GM12878 (cell line): ENCODE measurements around the gene HS3ST5. TPM values are rescaled to one million over a fixed set of nuclear protein-coding genes. Genes with fewer than 3 reads are reported as not detected.

Experiments
- ATAC-seq: fragments of 200-7000 bp; cut with Tn5 transposase; 3 replicates; pipeline ENCODE4 v1.9.1; 2020; ENCODE audit warnings: mild to moderate bottlenecking, moderate library complexity
- BruUV-seq: library from RNA; stranded (reverse); fragments of 400-500 nt; replicated peaks from 2 replicates; lab custom pipeline; 2021; lab: Mats Ljungman, UMichigan
- CTCF ChIA-PET: fragments of 300-600 bp; sonication (Branson Sonifier 250); formaldehyde crosslinking; extraction: SDS; loops from one replicate; lab custom pipeline; 2021; ENCODE audit warnings: inconsistent platforms; lab: Yijun Ruan, JAX
- POLR2A ChIA-PET: fragments of 350-600 bp; formaldehyde crosslinking; extraction: SDS; loops from one replicate; lab custom pipeline; 2021; ENCODE audit warnings: inconsistent platforms; lab: Charles Lee
- RAD21 ChIA-PET: fragments of 300-600 bp; sonication (Branson Sonifier 250); formaldehyde crosslinking; loops from one replicate; lab custom pipeline; 2023; ENCODE audit warnings: antibody characterized with exemption; ENCODE audit not compliant: unreplicated experiment; lab: Charles Lee
- SMC1A ChIA-PET: fragments of 300-600 bp; sonication (Branson Sonifier 250); formaldehyde crosslinking; loops from one replicate; lab custom pipeline; 2023; ENCODE audit not compliant: unreplicated experiment, uncharacterized antibody; lab: Charles Lee
- DNase-seq: peaks from one replicate; pipeline ENCODE4 v3.0.0-alpha.2; 2011; ENCODE audit warnings: low read depth, low spot score
- FAIRE-seq: peaks from 3 replicates; lab custom pipeline; 2011; peaks lifted over from hg19 to GRCh38; lab: Jason Lieb, UNC
- H2AFZ ChIP-seq: 2 replicates; pipeline ENCODE4 v1.6.0; 2011; ENCODE audit warnings: low read depth, low read length, control low read depth; ENCODE audit not compliant: control insufficient read depth
- H3K27ac ChIP-seq: 2 replicates; pipeline ENCODE4 v1.5.1; 2011; ENCODE audit warnings: control low read depth; ENCODE audit not compliant: control insufficient read depth, insufficient read depth
- H3K27me3 ChIP-seq, 2 experiments: replicated peaks in 1 of 2; 2 replicates each; pipeline versions ENCODE4 v1.6.0 to v1.6.1; 2011; ENCODE audit warnings: low read length in 1 of 2; ENCODE audit not compliant: control insufficient read depth in 2 of 2, insufficient read depth in 2 of 2
- H3K36me3 ChIP-seq, 2 experiments: 2 replicates each; pipeline ENCODE4 v1.5.1; 2011; ENCODE audit warnings: low read length in 1 of 2; ENCODE audit not compliant: control insufficient read depth in 2 of 2, insufficient read depth in 2 of 2
- H3K4me1 ChIP-seq: 2 replicates; pipeline ENCODE4 v1.6.1; 2011; ENCODE audit warnings: mild to moderate bottlenecking, low read length, moderate library complexity, mixed read lengths; ENCODE audit not compliant: control insufficient read depth, insufficient read depth
- H3K4me2 ChIP-seq: 2 replicates; pipeline ENCODE4 v1.6.0; 2011; ENCODE audit warnings: control low read depth; ENCODE audit not compliant: control insufficient read depth, insufficient read depth
- H3K4me3 ChIP-seq: fragments of 200-600 bp; sonication (generic); 2 replicates; pipeline ENCODE4 v1.5.1; 2016
- H3K79me2 ChIP-seq: 2 replicates; pipeline ENCODE4 v1.6.0; 2011; ENCODE audit warnings: low read length; ENCODE audit not compliant: control insufficient read depth, insufficient read depth
- H3K9ac ChIP-seq: 2 replicates; pipeline ENCODE4 v1.8.0; 2011; ENCODE audit warnings: low read length, control low read depth, mixed read lengths; ENCODE audit not compliant: control insufficient read depth, insufficient read depth
- H3K9me3 ChIP-seq: replicated peaks from 3 replicates; pipeline ENCODE4 v1.5.1; 2011; ENCODE audit warnings: mild to moderate bottlenecking, low read length; ENCODE audit not compliant: control insufficient read depth, insufficient read depth
- H4K20me1 ChIP-seq: 2 replicates; pipeline ENCODE4 v1.6.0; 2011; ENCODE audit not compliant: control insufficient read depth, insufficient read depth
- BRCA1 ChIP-seq: IDR thresholded peaks from 2 replicates; pipeline ENCODE4 v1.6.1; 2011; ENCODE audit warnings: low read depth, low read length, improper control_type of control experiment
- CTCF ChIP-seq, 3 experiments: IDR thresholded peaks in 2 of 3; conservative IDR thresholded peaks in 1 of 3; 2 replicates each; pipeline ENCODE4 v1.5.1; 2011; ENCODE audit warnings: low read depth in 3 of 3, low read length in 3 of 3, mild to moderate bottlenecking in 3 of 3, control low read depth in 2 of 3, moderate library complexity in 2 of 3, inconsistent platforms in 1 of 3, mixed read lengths in 1 of 3; ENCODE audit not compliant: control insufficient read depth in 2 of 3, insufficient read depth in 1 of 3; ENCODE audit errors: extremely low read depth in 1 of 3
- MTA3 ChIP-seq: IDR thresholded peaks from 2 replicates; pipeline ENCODE4 v1.6.1; 2012; ENCODE audit warnings: low read length, inconsistent platforms, borderline replicate concordance
- RFX5 ChIP-seq: IDR thresholded peaks from 2 replicates; pipeline ENCODE4 v1.6.1; 2011; ENCODE audit warnings: low read depth, low read length, improper control_type of control experiment
- TAF1 ChIP-seq: IDR thresholded peaks from 2 replicates; pipeline ENCODE4 v1.6.1; 2011; ENCODE audit warnings: mild to moderate bottlenecking, low read depth, low read length, borderline replicate concordance
- WGBS: methylation state at CpG from one replicate; pipeline ENCODE4 v1.1.6; 2016; ENCODE audit warnings: low lambda C conversion rate; ENCODE audit not compliant: insufficient replicate concordance, insufficient coverage; ENCODE audit errors: missing lambda C conversion rate; 5-methylcytosine and 5-hydroxymethylcytosine counted together
- in situ Hi-C: fragments of 300-500 bp; cut with MboI; formaldehyde crosslinking; loops from 9 replicates; pipeline ENCODE4 v1.14.3; 2018; ENCODE audit warnings: mixed read lengths
- intact Hi-C: fragments of 100-400 bp; cut with micrococcal nuclease; formaldehyde crosslinking; loops from one replicate; pipeline ENCODE4 v1.14.2; 2022; ENCODE audit not compliant: unreplicated experiment
- polyA plus RNA-seq, 11 experiments: library from polyadenylated mRNA; depleted of rRNA in 4 of 11; unstranded in 6 of 11; stranded (reverse) in 5 of 11; fragments of >200 nt; fragmentation: Nextera tagmentation in 4 of 11; fragmentation: Illumina TruSeq in 1 of 11; extraction: Ambion mirVana in 4 of 11; extraction: Trizol in 1 of 11; gene quantifications; 1 replicate in 1 of 11; 2 replicates in 10 of 11; pipeline versions ENCODE4 v1.2.1 to v1.2.3, GENCODE V29; 2011 to 2016; ENCODE audit warnings: inconsistent platforms in 2 of 11, missing spikeins in 2 of 11, low read depth in 1 of 11
- total RNA-seq, 4 experiments: library from RNA; depleted of rRNA in 3 of 4; stranded (reverse); fragments of >200 nt in 3 of 4; fragmentation: Illumina TruSeq in 1 of 4; extraction: Trizol in 1 of 4; gene quantifications; 2 replicates each; pipeline versions ENCODE4 v1.2.1 to v1.2.3, GENCODE V29; 2013 to 2021
- TF ChIP-seq, protein P1 (sequence below): fragments of 450-650 bp; IDR thresholded peaks from 2 replicates; pipeline ENCODE4 v1.6.1; 2014; ENCODE audit warnings: mild to moderate bottlenecking
- TF ChIP-seq, protein P2 (sequence below): IDR thresholded peaks from 2 replicates; pipeline ENCODE4 v1.6.1; 2012; ENCODE audit warnings: low read depth, low read length, improper control_type of control experiment
- TF ChIP-seq, protein P3 (sequence below): fragments of 450-650 bp; IDR thresholded peaks from 2 replicates; pipeline ENCODE4 v1.6.1; 2017; ENCODE audit warnings: mild to moderate bottlenecking, moderate library complexity
- TF ChIP-seq, protein P4 (sequence below): fragments of 450-650 bp; formaldehyde crosslinking; IDR thresholded peaks from 2 replicates; pipeline ENCODE4 v1.4.0; 2020; ENCODE audit warnings: mild to moderate bottlenecking, moderate library complexity

Gene HS3ST5
- total and polyA plus RNA-seq, 10 of the 15 experiments (the other 5 are each of a cell fraction or from before 2014, with no cell fraction given) = 0.04 TPM; not detected in 9

DNA sequence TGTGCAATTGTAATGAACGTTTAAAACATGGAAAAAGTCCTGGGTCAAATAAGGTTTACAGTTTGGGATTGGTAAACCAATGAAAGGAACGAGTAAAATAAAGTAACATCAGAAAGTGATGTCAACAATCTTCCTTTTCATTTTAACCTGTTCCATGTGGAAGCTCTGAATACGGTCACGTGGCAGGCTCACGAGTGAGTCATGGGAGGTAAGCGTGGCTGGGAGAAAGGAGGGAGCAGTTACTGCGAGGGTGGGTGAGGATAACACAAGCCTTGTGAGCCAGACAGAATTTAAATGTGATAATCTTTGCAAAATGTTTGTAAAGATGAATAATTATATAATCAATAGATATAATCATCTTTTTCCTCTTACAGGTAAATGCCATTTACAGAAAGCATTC lies 200.6 kb downstream of the HS3ST5 start:
- FAIRE-seq (no peak), DNase-seq (no peak), ATAC-seq (no peak)
- in situ Hi-C loops = no loop called here
- Histone ChIP-seq H2AFZ (no peak overlapping the region), H3K9me3 (no peaks in the 10 kb centered on the region), H3K4me1 (no peaks in the 10 kb centered on the region), H3K4me2 (no peak overlapping the region), H3K27me3 (no peaks in the 10 kb centered on the region), H3K79me2 (no peaks in the 10 kb centered on the region), H3K4me3 (no peak overlapping the region), H3K27ac (no peak overlapping the region), H3K36me3 (no peaks in the 10 kb centered on the region), H3K9ac (no peak overlapping the region), H4K20me1 (no peaks in the 10 kb centered on the region)
- BruUV-seq = no TSS peak
- RAD21 ChIA-PET = no interaction called here
- SMC1A ChIA-PET = interaction anchor here (0.7 to 1.2 kb wide), 2 partner anchors 10 to 178 kb away, joined by 3 to 5 read pairs; no protein-coding TSS in a partner anchor
- POLR2A ChIA-PET = no interaction called here
- 6% methylated on average over 7 of the region's 7 CpGs for WGBS
- CTCF ChIA-PET = no interaction called here
- intact Hi-C loops = no loop called here
- TF ChIP-seq TAF1 = no peak
- no peak for TF ChIP-seq MTA3
- TF ChIP-seq, protein P1, sequence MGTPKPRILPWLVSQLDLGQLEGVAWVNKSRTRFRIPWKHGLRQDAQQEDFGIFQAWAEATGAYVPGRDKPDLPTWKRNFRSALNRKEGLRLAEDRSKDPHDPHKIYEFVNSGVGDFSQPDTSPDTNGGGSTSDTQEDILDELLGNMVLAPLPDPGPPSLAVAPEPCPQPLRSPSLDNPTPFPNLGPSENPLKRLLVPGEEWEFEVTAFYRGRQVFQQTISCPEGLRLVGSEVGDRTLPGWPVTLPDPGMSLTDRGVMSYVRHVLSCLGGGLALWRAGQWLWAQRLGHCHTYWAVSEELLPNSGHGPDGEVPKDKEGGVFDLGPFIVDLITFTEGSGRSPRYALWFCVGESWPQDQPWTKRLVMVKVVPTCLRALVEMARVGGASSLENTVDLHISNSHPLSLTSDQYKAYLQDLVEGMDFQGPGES = no peak
- no peak for TF ChIP-seq BRCA1
- no peak for TF ChIP-seq RFX5
- TF ChIP-seq, protein P2, sequence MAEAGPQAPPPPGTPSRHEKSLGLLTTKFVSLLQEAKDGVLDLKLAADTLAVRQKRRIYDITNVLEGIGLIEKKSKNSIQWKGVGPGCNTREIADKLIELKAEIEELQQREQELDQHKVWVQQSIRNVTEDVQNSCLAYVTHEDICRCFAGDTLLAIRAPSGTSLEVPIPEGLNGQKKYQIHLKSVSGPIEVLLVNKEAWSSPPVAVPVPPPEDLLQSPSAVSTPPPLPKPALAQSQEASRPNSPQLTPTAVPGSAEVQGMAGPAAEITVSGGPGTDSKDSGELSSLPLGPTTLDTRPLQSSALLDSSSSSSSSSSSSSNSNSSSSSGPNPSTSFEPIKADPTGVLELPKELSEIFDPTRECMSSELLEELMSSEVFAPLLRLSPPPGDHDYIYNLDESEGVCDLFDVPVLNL = no peak
- TF ChIP-seq, protein P3, sequence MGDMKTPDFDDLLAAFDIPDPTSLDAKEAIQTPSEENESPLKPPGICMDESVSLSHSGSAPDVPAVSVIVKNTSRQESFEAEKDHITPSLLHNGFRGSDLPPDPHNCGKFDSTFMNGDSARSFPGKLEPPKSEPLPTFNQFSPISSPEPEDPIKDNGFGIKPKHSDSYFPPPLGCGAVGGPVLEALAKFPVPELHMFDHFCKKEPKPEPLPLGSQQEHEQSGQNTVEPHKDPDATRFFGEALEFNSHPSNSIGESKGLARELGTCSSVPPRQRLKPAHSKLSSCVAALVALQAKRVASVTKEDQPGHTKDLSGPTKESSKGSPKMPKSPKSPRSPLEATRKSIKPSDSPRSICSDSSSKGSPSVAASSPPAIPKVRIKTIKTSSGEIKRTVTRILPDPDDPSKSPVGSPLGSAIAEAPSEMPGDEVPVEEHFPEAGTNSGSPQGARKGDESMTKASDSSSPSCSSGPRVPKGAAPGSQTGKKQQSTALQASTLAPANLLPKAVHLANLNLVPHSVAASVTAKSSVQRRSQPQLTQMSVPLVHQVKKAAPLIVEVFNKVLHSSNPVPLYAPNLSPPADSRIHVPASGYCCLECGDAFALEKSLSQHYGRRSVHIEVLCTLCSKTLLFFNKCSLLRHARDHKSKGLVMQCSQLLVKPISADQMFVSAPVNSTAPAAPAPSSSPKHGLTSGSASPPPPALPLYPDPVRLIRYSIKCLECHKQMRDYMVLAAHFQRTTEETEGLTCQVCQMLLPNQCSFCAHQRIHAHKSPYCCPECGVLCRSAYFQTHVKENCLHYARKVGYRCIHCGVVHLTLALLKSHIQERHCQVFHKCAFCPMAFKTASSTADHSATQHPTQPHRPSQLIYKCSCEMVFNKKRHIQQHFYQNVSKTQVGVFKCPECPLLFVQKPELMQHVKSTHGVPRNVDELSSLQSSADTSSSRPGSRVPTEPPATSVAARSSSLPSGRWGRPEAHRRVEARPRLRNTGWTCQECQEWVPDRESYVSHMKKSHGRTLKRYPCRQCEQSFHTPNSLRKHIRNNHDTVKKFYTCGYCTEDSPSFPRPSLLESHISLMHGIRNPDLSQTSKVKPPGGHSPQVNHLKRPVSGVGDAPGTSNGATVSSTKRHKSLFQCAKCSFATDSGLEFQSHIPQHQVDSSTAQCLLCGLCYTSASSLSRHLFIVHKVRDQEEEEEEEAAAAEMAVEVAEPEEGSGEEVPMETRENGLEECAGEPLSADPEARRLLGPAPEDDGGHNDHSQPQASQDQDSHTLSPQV = no peak
- TF ChIP-seq, protein P4, sequence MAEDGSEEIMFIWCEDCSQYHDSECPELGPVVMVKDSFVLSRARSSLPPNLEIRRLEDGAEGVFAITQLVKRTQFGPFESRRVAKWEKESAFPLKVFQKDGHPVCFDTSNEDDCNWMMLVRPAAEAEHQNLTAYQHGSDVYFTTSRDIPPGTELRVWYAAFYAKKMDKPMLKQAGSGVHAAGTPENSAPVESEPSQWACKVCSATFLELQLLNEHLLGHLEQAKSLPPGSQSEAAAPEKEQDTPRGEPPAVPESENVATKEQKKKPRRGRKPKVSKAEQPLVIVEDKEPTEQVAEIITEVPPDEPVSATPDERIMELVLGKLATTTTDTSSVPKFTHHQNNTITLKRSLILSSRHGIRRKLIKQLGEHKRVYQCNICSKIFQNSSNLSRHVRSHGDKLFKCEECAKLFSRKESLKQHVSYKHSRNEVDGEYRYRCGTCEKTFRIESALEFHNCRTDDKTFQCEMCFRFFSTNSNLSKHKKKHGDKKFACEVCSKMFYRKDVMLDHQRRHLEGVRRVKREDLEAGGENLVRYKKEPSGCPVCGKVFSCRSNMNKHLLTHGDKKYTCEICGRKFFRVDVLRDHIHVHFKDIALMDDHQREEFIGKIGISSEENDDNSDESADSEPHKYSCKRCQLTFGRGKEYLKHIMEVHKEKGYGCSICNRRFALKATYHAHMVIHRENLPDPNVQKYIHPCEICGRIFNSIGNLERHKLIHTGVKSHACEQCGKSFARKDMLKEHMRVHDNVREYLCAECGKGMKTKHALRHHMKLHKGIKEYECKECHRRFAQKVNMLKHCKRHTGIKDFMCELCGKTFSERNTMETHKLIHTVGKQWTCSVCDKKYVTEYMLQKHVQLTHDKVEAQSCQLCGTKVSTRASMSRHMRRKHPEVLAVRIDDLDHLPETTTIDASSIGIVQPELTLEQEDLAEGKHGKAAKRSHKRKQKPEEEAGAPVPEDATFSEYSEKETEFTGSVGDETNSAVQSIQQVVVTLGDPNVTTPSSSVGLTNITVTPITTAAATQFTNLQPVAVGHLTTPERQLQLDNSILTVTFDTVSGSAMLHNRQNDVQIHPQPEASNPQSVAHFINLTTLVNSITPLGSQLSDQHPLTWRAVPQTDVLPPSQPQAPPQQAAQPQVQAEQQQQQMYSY (CRISPR knock-in tag) = no peak
- TF ChIP-seq CTCF (IDR thresholded peaks at IDR 0.05 in 2 of 3, conservative IDR thresholded peaks at IDR 0.05 in 1 of 3; ENCODE audit: control insufficient read depth in 2 of 3, extremely low read depth in 1 of 3, insufficient read depth in 1 of 3, low read depth in 3 of 3, low read length in 3 of 3) = no peak
